Measurements from ENCODE around the gene DBNDD1.
A peak's percentile ranks its signal among the peaks of the same experiment; 100 is the strongest.

DBNDD1 gene

GRCh38 chr16:89957216-89957785, 62.0 kb downstream of the DBNDD1 start:
- Histone ChIP-seq H3K4me1 (ENCODE audit: insufficient read depth, insufficient read length) (peaks cover 11% of the 10 kb centered on the region), H3K9ac (ENCODE audit: insufficient read length, low read depth) (no peak overlapping the region), H3K9me3 (ENCODE audit: insufficient read depth, low read length) (no peaks in the 10 kb centered on the region), H3K4me3 (ENCODE audit: insufficient read length, low read depth) (no peak overlapping the region), H3K27me3 (ENCODE audit: insufficient read depth, insufficient read length) (no peaks in the 10 kb centered on the region), H3K36me3 (ENCODE audit: insufficient read depth, insufficient read length, low read length) (peaks cover 75% of the 10 kb centered on the region)
- no peak for TF ChIP-seq YY1 (IDR thresholded peaks at IDR 0.05; ENCODE audit: insufficient read depth, insufficient read length)
- no peak for TF ChIP-seq ZNF274 (IDR thresholded peaks at IDR 0.05; ENCODE audit: low read depth, low read length)
- TF ChIP-seq SUZ12 (IDR thresholded peaks at IDR 0.05; ENCODE audit: extremely low read depth, insufficient read depth, insufficient read length) = no peak
- no peak for DNase-seq (ENCODE audit: low read depth, low spot score)

- Histone ChIP-seq H3K27me3 (ENCODE audit: insufficient read depth, insufficient read length) (no peaks in the 10 kb centered on the region), H3K4me3 (ENCODE audit: insufficient read length, low read depth) (no peak overlapping the region), H3K4me1 (ENCODE audit: insufficient read depth, insufficient read length) (peaks cover 11% of the 10 kb centered on the region), H3K9ac (ENCODE audit: insufficient read length, low read depth) (no peak overlapping the region), H3K36me3 (ENCODE audit: insufficient read depth, insufficient read length, low read length) (peaks cover 70% of the 10 kb centered on the region), H3K9me3 (ENCODE audit: insufficient read depth, low read length) (no peaks in the 10 kb centered on the region)
- no peak for DNase-seq (ENCODE audit: low read depth, low spot score)
- TF ChIP-seq YY1 (IDR thresholded peaks at IDR 0.05; ENCODE audit: insufficient read depth, insufficient read length) (no peak), ZNF274 (IDR thresholded peaks at IDR 0.05; ENCODE audit: low read depth, low read length) (no peak), SUZ12 (IDR thresholded peaks at IDR 0.05; ENCODE audit: extremely low read depth, insufficient read depth, insufficient read length) (no peak)
Observed at GRCh38 chr16:89956505-89957215, 62.6 kb downstream of the DBNDD1 start.

- H3K4me3 ChIP-seq (ENCODE audit: insufficient read length, low read depth) = no peak overlapping the region
- no peaks in the 10 kb centered on the region for H3K9me3 ChIP-seq (ENCODE audit: insufficient read depth, low read length)
- H3K4me1 ChIP-seq (ENCODE audit: insufficient read depth, insufficient read length) = peaks cover 11% of the 10 kb centered on the region
- H3K36me3 ChIP-seq (ENCODE audit: insufficient read depth, insufficient read length, low read length) = peaks cover 57% of the 10 kb centered on the region
- H3K9ac ChIP-seq (ENCODE audit: insufficient read length, low read depth) = peak overlapping the region; percentile 45
- no peak for TF ChIP-seq SUZ12 (IDR thresholded peaks at IDR 0.05; ENCODE audit: extremely low read depth, insufficient read depth, insufficient read length)
- TF ChIP-seq YY1 (IDR thresholded peaks at IDR 0.05; ENCODE audit: insufficient read depth, insufficient read length) = no peak
- no peak for TF ChIP-seq ZNF274 (IDR thresholded peaks at IDR 0.05; ENCODE audit: low read depth, low read length)
- H3K27me3 ChIP-seq (ENCODE audit: insufficient read depth, insufficient read length) = no peaks in the 10 kb centered on the region
- no peak for DNase-seq (ENCODE audit: low read depth, low spot score)
Observed at GRCh38 chr16:89955001-89955685, 64.1 kb downstream of the DBNDD1 start.
